ENCODE measurements around the gene CHD2. TPM values are rescaled to one million over a fixed set of nuclear protein-coding genes. Genes with fewer than 3 reads are reported as not detected.

Gene CHD2
- total RNA-seq, 1 experiment from 2014 or later = 81.8 TPM

GRCh38 chr15:93019971-93020370, 119.8 kb downstream of the CHD2 start:
- peaks cover 75% of the 10 kb centered on the region for H3K36me3 ChIP-seq (ENCODE audit: control insufficient read depth, insufficient read depth, low read length)
- ChIA-PET POLR2A (no interaction called here), CTCF (no interaction called here)
- DNase-seq (ENCODE audit: low read depth, low spot score) = no peak
- no peaks in the 10 kb centered on the region for H3K27me3 ChIP-seq (ENCODE audit: control insufficient read depth, insufficient read depth, low read length)
- no peak overlapping the region for H3K4me3 ChIP-seq (ENCODE audit: low read depth in 2 of 2, low read length in 2 of 2)
- H3K4me1 ChIP-seq (ENCODE audit: control insufficient read depth, insufficient read depth, low read length) = no peaks in the 10 kb centered on the region
- no peak overlapping the region for H3K27ac ChIP-seq (ENCODE audit: low read length)
- intact Hi-C loops (cut with micrococcal nuclease; ENCODE audit: unreplicated experiment) (loop anchor here (10.0 kb wide), 1 partner anchor 225 kb away; no protein-coding TSS in a partner anchor), in situ Hi-C loops (cut with HindIII; ENCODE audit: low pct_unique_long_range_greater_than_20kb, low sequenced_read_pairs) (no loop called here)
- no TSS peak for BruUV-seq (replicated peaks)
- TF ChIP-seq, protein P1, sequence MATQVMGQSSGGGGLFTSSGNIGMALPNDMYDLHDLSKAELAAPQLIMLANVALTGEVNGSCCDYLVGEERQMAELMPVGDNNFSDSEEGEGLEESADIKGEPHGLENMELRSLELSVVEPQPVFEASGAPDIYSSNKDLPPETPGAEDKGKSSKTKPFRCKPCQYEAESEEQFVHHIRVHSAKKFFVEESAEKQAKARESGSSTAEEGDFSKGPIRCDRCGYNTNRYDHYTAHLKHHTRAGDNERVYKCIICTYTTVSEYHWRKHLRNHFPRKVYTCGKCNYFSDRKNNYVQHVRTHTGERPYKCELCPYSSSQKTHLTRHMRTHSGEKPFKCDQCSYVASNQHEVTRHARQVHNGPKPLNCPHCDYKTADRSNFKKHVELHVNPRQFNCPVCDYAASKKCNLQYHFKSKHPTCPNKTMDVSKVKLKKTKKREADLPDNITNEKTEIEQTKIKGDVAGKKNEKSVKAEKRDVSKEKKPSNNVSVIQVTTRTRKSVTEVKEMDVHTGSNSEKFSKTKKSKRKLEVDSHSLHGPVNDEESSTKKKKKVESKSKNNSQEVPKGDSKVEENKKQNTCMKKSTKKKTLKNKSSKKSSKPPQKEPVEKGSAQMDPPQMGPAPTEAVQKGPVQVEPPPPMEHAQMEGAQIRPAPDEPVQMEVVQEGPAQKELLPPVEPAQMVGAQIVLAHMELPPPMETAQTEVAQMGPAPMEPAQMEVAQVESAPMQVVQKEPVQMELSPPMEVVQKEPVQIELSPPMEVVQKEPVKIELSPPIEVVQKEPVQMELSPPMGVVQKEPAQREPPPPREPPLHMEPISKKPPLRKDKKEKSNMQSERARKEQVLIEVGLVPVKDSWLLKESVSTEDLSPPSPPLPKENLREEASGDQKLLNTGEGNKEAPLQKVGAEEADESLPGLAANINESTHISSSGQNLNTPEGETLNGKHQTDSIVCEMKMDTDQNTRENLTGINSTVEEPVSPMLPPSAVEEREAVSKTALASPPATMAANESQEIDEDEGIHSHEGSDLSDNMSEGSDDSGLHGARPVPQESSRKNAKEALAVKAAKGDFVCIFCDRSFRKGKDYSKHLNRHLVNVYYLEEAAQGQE (IDR thresholded peaks at IDR 0.05; ENCODE audit: insufficient read depth in 1 of 2, low read depth in 2 of 2, low read length in 1 of 2) = no peak
- TF ChIP-seq POLR2AphosphoS5 (IDR thresholded peaks at IDR 0.05; ENCODE audit: low read depth, low read length) (no peak), SIN3A (IDR thresholded peaks at IDR 0.05; ENCODE audit: borderline replicate concordance, insufficient read depth, low read depth, low read length) (no peak), TCF7L2 (IDR thresholded peaks at IDR 0.05; ENCODE audit: low read depth, low read length) (no peak), CTCF (IDR thresholded peaks at IDR 0.05) (no peak)
- H3K9me3 ChIP-seq (ENCODE audit: control insufficient read depth, insufficient read depth, low read depth, low read length) = no peaks in the 10 kb centered on the region
- no peak for ATAC-seq

DNA sequence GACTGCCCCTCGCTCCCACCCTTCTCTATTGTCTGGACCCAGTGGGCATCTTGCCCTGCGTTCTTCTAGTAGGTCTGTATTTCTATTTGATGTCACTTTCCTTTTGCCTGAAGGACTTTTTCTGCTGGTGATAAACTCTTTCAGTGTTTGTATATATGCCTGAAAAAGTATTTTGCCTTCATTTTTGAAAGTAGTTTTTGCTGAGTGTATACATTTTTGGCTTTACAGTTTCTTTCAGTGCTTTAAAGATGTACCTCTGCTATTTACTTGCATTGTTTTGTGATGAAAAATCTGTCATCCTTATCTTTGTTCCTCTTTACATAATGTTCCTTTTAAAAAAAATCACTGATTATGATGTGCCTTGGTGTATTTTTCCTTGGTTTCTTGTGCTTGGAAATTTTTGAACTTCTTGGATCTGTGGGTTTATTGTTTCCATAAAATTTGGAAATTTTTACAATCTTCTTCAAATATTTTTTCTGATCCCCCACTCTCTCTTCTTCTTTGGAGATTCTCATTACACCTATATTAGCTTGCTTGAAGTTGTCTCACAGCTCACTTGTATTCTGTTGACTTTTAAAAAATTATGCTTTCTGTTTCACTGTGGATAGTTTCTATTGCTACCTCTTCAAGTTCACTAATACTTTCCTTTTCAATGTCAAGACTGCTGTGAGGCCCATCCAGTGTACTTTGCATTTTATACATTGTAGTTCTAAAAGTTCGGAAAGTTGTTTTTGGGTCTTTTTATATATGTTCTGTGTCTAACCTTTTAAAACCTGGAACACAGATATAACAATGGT, 121.0 kb downstream of the CHD2 start:
- H3K4me3 ChIP-seq (ENCODE audit: low read depth in 2 of 2, low read length in 2 of 2) = no peak overlapping the region
- no peaks in the 10 kb centered on the region for H3K9me3 ChIP-seq (ENCODE audit: control insufficient read depth, insufficient read depth, low read depth, low read length)
- no peaks in the 10 kb centered on the region for H3K27me3 ChIP-seq (ENCODE audit: control insufficient read depth, insufficient read depth, low read length)
- ChIA-PET POLR2A (no interaction called here), CTCF (interaction anchor here (0.7 kb wide), 1 partner anchor 9 kb away, joined by 3 read pairs; no protein-coding TSS in a partner anchor)
- no peak overlapping the region for H3K27ac ChIP-seq (ENCODE audit: low read length)
- intact Hi-C loops (cut with micrococcal nuclease; ENCODE audit: unreplicated experiment) (no loop called here), in situ Hi-C loops (cut with HindIII; ENCODE audit: low pct_unique_long_range_greater_than_20kb, low sequenced_read_pairs) (no loop called here)
- no TSS peak for BruUV-seq (replicated peaks)
- ATAC-seq = no peak
- no peak for DNase-seq (ENCODE audit: low read depth, low spot score)
- H3K36me3 ChIP-seq (ENCODE audit: control insufficient read depth, insufficient read depth, low read length) = peaks cover 68% of the 10 kb centered on the region
- 0 out of 2 replicates have a peak, but pooled peaks cover 2% of the 10 kb centered on the region for H3K4me1 ChIP-seq (ENCODE audit: control insufficient read depth, insufficient read depth, low read length)
- TF ChIP-seq, protein P1 (IDR thresholded peaks at IDR 0.05; ENCODE audit: insufficient read depth in 1 of 2, low read depth in 2 of 2, low read length in 1 of 2) = no peak
- TF ChIP-seq CTCF (IDR thresholded peaks at IDR 0.05) (no peak), TCF7L2 (IDR thresholded peaks at IDR 0.05; ENCODE audit: low read depth, low read length) (no peak), POLR2AphosphoS5 (IDR thresholded peaks at IDR 0.05; ENCODE audit: low read depth, low read length) (no peak; the same call in 1 of the 2 replicates), SIN3A (IDR thresholded peaks at IDR 0.05; ENCODE audit: borderline replicate concordance, insufficient read depth, low read depth, low read length) (no peak)
